D341Med (cell line): ENCODE data around the gene MAPKBP1.

Experiments
- DNase-seq: peaks from one replicate; pipeline ENCODE4 v3.0.0; 2012; ENCODE audit warnings: low spot score

MAPKBP1 gene

GRCh38 chr15:41782371-41783282 is 8.3 kb downstream of the MAPKBP1 start:
- no peak for DNase-seq

DNA sequence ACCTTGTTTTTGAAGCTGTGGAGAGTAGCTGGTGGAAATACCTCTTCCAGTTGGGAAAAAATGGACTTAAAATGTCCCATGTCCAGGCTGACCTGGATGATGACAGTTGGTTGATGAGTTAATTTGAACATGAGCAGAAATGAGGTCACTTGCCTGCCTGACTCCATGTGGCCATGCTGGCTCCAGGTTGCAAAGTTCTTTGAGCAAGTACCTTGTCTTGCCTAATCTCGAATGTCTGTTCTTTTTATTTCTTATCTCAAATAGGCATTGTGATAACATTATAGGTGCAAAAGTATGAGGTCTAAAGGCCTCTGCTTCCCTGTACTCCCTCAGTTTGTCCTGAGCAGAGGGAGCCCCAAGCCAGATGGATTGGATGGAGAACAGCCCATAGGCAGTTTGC is 9.0 kb downstream of the MAPKBP1 start:
- DNase-seq: no peak

- DNase-seq: no peak
These were observed 14.0 kb downstream of the MAPKBP1 start for GRCh38 chr15:41788262-41788661.

- DNase-seq: no peak
These were observed 15.0 kb downstream of the MAPKBP1 start for GRCh38 chr15:41789236-41789635.

GRCh38 chr15:41789662-41790061 is 15.4 kb downstream of the MAPKBP1 start:
- no peak for DNase-seq

DNA sequence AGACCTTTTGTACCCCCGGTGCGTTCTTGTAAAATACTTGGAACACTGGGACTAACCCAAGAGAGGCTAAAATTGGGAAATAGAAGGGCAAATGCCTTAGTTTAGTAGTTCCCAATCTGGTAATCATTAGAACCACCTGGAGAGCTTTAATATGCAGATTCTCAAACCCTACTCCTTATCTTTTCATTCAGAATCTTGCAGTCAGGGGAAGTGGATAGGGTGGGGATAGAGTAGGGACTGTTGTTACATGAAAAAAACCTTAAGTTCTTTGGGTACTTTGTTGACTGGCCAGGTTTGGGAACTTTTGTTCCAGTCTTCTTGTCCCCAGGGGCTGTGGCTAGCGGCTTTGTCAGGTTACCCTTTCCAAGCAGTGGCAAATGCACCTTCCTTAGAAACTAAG is 15.9 kb downstream of the MAPKBP1 start:
- DNase-seq: no peak

- no peak for DNase-seq
These were observed 16.7 kb downstream of the MAPKBP1 start for GRCh38 chr15:41790756-41791546.

- no peak for DNase-seq
These were observed 17.3 kb downstream of the MAPKBP1 start for GRCh38 chr15:41791547-41791937.

GRCh38 chr15:41792000-41792637 is 17.8 kb downstream of the MAPKBP1 start:
- DNase-seq: no peak

GRCh38 chr15:41794081-41794480 is 19.8 kb downstream of the MAPKBP1 start:
- DNase-seq: no peak

- no peak for DNase-seq
These were observed 21.9 kb downstream of the MAPKBP1 start for GRCh38 chr15:41795996-41796856.

DNA sequence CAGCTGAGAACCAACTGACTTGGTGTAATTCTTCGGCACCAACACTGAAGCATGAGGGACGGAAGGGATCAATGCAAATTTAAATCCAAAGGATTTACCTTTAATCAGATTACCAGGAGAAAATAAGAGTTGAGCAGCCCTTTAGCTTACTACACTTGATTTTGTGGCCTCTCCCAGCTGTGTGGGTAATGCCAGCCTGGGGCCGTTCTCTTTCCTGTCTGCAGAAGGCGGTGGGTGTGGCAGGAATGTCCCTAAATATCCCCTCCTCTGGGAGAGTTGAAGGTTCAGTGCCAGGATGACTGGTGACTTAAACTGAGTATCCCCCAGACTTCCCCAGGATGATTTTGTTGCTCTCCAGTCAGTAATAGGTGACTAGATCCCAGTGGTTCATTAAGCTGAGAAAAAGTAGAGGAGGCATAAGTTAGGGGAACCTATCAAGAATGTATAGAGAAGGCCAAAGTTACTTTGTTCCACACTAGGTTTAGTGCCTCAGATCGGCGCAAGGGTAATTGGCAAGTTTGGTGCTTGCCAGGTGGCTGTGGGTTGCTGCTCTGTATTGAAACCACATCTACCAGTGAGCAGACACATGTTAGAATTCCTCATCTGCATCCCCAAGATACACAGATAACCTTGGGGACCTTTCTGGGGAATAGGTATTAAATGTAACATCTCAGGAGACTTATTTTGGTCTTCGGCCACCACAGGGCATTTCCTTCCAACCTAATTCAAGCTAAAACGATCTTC is 23.1 kb downstream of the MAPKBP1 start:
- DNase-seq: peak; percentile 82

GRCh38 chr15:41798607-41799487 is 24.6 kb downstream of the MAPKBP1 start:
- DNase-seq: no peak

- DNase-seq: no peak
These were observed 25.2 kb downstream of the MAPKBP1 start for GRCh38 chr15:41799488-41799805.

GRCh38 chr15:41801185-41801584 is 26.9 kb downstream of the MAPKBP1 start:
- no peak for DNase-seq

GRCh38 chr15:41801850-41802455 is 27.7 kb downstream of the MAPKBP1 start:
- DNase-seq: no peak

DNA sequence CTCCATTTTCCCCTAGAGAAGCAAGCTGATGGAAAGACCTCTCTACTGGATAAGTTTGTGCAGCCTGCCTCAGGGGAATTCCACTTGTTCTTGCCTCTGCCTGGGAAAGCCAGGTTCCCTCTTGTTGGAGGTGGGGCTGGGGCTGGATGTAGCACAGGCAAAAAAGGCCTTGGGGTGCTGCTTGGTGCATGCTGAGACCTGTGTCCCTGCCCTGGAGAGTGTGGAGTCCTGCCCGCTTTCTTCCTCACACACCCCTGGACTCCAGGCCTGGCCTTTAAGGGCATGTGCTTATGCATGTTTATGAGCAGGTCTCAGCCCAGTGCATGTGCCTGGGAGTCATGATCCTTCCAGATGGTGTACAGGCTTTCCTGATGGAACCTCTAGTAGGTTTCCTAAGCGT is 30.1 kb downstream of the MAPKBP1 start:
- no peak for DNase-seq

GRCh38 chr15:41804916-41805666 is 30.8 kb downstream of the MAPKBP1 start:
- no peak for DNase-seq

DNA sequence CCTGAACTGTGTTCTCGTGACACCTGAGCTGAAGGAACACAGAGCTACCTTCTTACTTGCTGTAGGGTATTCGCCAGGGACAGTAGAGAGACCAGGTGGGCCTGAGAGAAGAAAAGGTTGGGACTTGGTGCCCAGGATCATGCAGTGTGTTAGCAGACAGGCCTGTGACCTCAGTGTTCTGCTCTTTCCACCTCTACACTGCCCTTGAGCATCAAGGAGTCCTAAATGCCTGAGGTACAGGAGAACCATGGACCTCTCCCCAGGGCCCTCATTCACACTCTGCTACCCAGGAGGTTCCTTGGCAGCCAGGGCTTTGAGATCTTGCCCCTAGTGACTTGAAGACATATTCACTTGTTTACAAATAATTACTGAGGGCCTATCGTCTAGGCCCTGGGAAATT is 31.4 kb downstream of the MAPKBP1 start:
- DNase-seq: no peak
